ENCODE results near the gene IGSF21. TPM values are rescaled to one million over a fixed set of nuclear protein-coding genes. Genes with fewer than 3 reads are reported as not detected.

Gene IGSF21
- total and polyA plus RNA-seq, 2 experiments from 2014 or later: not detected

- DNase-seq (ENCODE audit: low spot score): no peak
- no peaks in the 10 kb centered on the region for H3K9me3 ChIP-seq (ENCODE audit: low read depth)
- no peaks in the 10 kb centered on the region for H3K36me3 ChIP-seq (replicated peaks; ENCODE audit: insufficient read depth, low read depth)
- H3K9me2 ChIP-seq (replicated peaks; ENCODE audit: insufficient read depth): no peaks in the 10 kb centered on the region
- 98% methylated on average over 3 of the region's 3 CpGs for WGBS (ENCODE audit: low lambda C conversion rate, missing lambda C conversion rate)
- no peak overlapping the region for H3K27ac ChIP-seq
- no peak overlapping the region for H3K4me3 ChIP-seq
- peaks cover 93% of the 10 kb centered on the region for H3K27me3 ChIP-seq
- TF ChIP-seq CTCF (IDR thresholded peaks at IDR 0.05; ENCODE audit: poor library complexity) (no peak), EZH2 (IDR thresholded peaks at IDR 0.05; ENCODE audit: borderline replicate concordance) (no peak), EZH2phosphoT487 (IDR thresholded peaks at IDR 0.05; ENCODE audit: low read depth, severe bottlenecking, unreplicated experiment) (no peak)
- peaks cover 9% of the 10 kb centered on the region for H3K4me1 ChIP-seq (ENCODE audit: insufficient read depth)
- H2AFZ ChIP-seq: no peak overlapping the region
- no peaks in the 10 kb centered on the region for H4K20me1 ChIP-seq (ENCODE audit: insufficient read depth, poor library complexity, severe bottlenecking)
- H3K79me2 ChIP-seq: no peaks in the 10 kb centered on the region
- H3K4me2 ChIP-seq: no peak overlapping the region
Observed at GRCh38 chr1:18112611-18113010, 5.0 kb downstream of the IGSF21 start.

GRCh38 chr1:18114726-18115410 is 7.3 kb downstream of the IGSF21 start:
- no peak overlapping the region for H3K27ac ChIP-seq
- H2AFZ ChIP-seq: no peak overlapping the region
- peaks cover 8% of the 10 kb centered on the region for H3K4me1 ChIP-seq (ENCODE audit: insufficient read depth)
- no peaks in the 10 kb centered on the region for H3K9me3 ChIP-seq (ENCODE audit: low read depth)
- no peaks in the 10 kb centered on the region for H3K9me2 ChIP-seq (replicated peaks; ENCODE audit: insufficient read depth)
- DNase-seq (ENCODE audit: low spot score): no peak
- no peaks in the 10 kb centered on the region for H3K79me2 ChIP-seq
- 70% methylated on average over 3 of the region's 3 CpGs for WGBS (ENCODE audit: low lambda C conversion rate, missing lambda C conversion rate)
- TF ChIP-seq CTCF (IDR thresholded peaks at IDR 0.05; ENCODE audit: poor library complexity): no peak
- H3K4me2 ChIP-seq: no peak overlapping the region
- H4K20me1 ChIP-seq (ENCODE audit: insufficient read depth, poor library complexity, severe bottlenecking): no peaks in the 10 kb centered on the region
- no peak overlapping the region for H3K4me3 ChIP-seq
- H3K27me3 ChIP-seq: peaks cover 91% of the 10 kb centered on the region
- no peaks in the 10 kb centered on the region for H3K36me3 ChIP-seq (replicated peaks; ENCODE audit: insufficient read depth, low read depth)

GRCh38 chr1:18116777-18117176 is 9.2 kb downstream of the IGSF21 start:
- peaks cover 83% of the 10 kb centered on the region for H3K27me3 ChIP-seq
- H3K79me2 ChIP-seq: no peaks in the 10 kb centered on the region
- H3K4me3 ChIP-seq: no peak overlapping the region
- no peak for TF ChIP-seq EZH2phosphoT487 (IDR thresholded peaks at IDR 0.05; ENCODE audit: low read depth, severe bottlenecking, unreplicated experiment)
- TF ChIP-seq EZH2 (IDR thresholded peaks at IDR 0.05; ENCODE audit: borderline replicate concordance): no peak
- TF ChIP-seq CTCF (IDR thresholded peaks at IDR 0.05; ENCODE audit: poor library complexity): no peak
- H2AFZ ChIP-seq: no peak overlapping the region
- H3K27ac ChIP-seq: no peak overlapping the region
- H3K4me2 ChIP-seq: no peak overlapping the region
- H3K36me3 ChIP-seq (replicated peaks; ENCODE audit: insufficient read depth, low read depth): no peaks in the 10 kb centered on the region
- no peak for DNase-seq (ENCODE audit: low spot score)
- no peaks in the 10 kb centered on the region for H3K9me2 ChIP-seq (replicated peaks; ENCODE audit: insufficient read depth)
- no peaks in the 10 kb centered on the region for H3K9me3 ChIP-seq (ENCODE audit: low read depth)
- no peaks in the 10 kb centered on the region for H4K20me1 ChIP-seq (ENCODE audit: insufficient read depth, poor library complexity, severe bottlenecking)
- 93% methylated on average over 1 of the region's 1 CpG for WGBS (ENCODE audit: low lambda C conversion rate, missing lambda C conversion rate)
- H3K4me1 ChIP-seq (ENCODE audit: insufficient read depth): no peaks in the 10 kb centered on the region
